Panc1 (cell line): ENCODE measurements around the gene TBRG1.

Experiments used
- POLR2AphosphoS5 ChIP-seq: IDR thresholded peaks from 2 replicates; pipeline ENCODE4 v1.6.1; 2012; ENCODE audit warnings: mild to moderate bottlenecking, low read depth, low read length, moderate library complexity
- REST ChIP-seq, 2 experiments: IDR thresholded peaks; 2 replicates each; pipeline ENCODE4 v1.6.1; 2011 to 2012; ENCODE audit warnings: low read depth in 2 of 2, control low read depth in 1 of 2, low read length in 1 of 2, mild to moderate bottlenecking in 1 of 2, moderate library complexity in 1 of 2; ENCODE audit not compliant: insufficient read depth in 1 of 2
- TCF7L2 ChIP-seq: IDR thresholded peaks from 2 replicates; pipeline ENCODE4 v1.6.1; 2011; ENCODE audit warnings: mild to moderate bottlenecking, low read depth, low read length, inconsistent platforms
- TF ChIP-seq, protein P1 (sequence below): fragments of 450-650 bp; IDR thresholded peaks from 2 replicates; pipeline ENCODE4 v1.5.1; 2017; ENCODE audit warnings: mild to moderate bottlenecking

DNA sequence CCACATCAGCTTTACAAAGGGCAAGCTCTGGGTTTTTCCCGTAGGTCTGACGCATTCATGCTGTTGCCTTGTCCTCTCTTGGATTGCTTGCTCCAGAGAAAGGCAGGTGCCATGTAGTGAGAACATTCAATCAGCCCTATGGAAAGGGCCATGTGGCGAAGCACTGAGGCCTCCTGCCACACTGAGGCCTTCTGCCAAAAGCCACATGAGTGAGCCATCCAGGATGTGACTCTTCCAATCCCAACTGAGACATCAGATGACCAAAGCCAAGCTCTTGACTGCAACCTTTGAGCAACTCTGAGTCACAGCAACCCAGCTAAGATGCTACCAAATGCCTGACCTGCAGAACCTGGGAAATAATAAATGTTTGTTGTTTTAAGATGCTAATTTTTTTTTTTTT is 20.5 kb upstream of the TBRG1 start:
- TF ChIP-seq, protein P1, sequence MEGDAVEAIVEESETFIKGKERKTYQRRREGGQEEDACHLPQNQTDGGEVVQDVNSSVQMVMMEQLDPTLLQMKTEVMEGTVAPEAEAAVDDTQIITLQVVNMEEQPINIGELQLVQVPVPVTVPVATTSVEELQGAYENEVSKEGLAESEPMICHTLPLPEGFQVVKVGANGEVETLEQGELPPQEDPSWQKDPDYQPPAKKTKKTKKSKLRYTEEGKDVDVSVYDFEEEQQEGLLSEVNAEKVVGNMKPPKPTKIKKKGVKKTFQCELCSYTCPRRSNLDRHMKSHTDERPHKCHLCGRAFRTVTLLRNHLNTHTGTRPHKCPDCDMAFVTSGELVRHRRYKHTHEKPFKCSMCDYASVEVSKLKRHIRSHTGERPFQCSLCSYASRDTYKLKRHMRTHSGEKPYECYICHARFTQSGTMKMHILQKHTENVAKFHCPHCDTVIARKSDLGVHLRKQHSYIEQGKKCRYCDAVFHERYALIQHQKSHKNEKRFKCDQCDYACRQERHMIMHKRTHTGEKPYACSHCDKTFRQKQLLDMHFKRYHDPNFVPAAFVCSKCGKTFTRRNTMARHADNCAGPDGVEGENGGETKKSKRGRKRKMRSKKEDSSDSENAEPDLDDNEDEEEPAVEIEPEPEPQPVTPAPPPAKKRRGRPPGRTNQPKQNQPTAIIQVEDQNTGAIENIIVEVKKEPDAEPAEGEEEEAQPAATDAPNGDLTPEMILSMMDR, result no peak
- TF ChIP-seq POLR2AphosphoS5, result no peak
- TF ChIP-seq TCF7L2, result no peak
- no peak for TF ChIP-seq REST (IDR thresholded peaks at IDR 0.05; ENCODE audit: insufficient read depth in 1 of 2, low read depth in 2 of 2, low read length in 1 of 2)
